Medulla oblongata (tissue), 1 donor: ENCODE measurements around the gene PTPRD.

ENCODE experiments used
- DNase-seq: peaks from one replicate; pipeline ENCODE4 v3.0.0-alpha.2; 2015; ENCODE audit errors: extremely low spot score

PTPRD gene

DNA sequence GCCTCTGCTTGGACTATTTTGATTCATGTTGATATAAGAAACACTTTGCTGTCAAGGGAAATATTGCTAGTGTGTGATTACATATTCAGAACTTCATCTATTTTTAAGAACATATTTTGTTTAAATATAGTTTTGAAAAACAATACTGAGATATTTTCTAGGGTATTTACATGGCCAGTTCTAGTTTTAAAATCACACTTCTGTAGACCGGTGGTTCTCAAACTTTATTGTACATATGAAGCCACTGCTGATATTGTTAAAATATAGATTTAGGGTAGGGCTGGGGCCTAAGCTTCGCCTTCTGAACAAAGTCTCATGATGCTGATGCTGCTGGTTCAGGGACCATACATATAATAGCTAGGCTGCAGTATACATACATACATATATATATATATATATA, 1000.0 kb downstream of the PTPRD start:
- DNase-seq: no peak

DNA sequence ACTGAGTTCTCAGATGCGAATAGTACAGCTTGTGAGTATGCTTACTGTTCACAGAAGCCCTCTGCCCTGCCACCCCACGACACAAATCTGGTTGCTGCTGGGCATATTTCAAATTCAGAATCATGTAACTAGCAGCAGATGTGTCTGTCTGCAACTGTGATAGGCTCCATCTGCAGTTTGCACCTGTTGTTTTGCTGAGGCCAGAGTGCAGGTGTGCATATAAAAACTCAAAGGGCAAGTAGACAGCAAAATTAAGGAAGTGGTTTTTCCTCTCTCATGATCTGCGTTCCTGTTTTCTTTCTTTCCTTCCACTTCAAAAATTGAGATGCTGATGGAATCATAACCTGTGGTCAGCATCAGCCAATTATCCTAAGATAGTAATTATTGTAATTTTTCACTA, 1000.5 kb downstream of the PTPRD start:
- DNase-seq: no peak

GRCh38 chr9:9605681-9606080, 1007.1 kb downstream of the PTPRD start:
- DNase-seq: no peak

DNA sequence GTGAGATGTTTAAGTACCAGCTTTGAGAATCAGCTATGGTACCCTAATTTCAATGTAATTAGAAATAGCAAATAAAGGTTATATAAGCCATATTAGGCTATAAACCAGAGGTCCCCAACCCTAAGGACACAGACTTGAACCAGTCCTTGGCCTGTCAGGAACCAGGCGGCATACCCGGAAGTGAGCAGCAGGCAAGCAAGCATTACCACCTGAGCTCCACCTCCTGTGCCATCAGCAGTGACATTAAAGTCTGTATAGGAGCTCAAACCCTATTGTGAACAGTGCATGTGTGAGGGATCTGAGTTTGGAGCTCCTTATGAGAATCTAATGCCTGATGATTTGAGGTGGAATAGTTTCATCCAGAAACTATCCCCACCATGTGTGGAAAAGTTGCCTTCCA, 1009.5 kb downstream of the PTPRD start:
- DNase-seq: no peak

DNA sequence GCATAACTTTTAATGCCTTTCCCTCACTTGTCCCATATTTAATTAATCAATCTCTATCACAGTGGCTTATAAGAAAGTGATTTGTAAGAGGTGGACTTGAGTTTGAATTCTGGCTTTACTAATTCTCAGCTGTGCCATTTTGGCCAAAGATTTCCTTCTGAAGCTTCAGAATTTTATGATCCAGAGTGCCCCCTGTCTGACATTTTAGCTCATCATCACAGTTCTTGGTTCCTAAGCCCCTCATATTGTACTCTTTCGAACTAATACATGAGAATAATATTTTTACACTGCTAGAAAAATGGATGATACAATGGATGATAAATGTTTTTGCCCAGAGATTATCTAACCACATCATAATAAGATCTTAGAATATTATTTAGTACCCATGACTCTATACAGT, 1014.1 kb downstream of the PTPRD start:
- no peak for DNase-seq

DNA sequence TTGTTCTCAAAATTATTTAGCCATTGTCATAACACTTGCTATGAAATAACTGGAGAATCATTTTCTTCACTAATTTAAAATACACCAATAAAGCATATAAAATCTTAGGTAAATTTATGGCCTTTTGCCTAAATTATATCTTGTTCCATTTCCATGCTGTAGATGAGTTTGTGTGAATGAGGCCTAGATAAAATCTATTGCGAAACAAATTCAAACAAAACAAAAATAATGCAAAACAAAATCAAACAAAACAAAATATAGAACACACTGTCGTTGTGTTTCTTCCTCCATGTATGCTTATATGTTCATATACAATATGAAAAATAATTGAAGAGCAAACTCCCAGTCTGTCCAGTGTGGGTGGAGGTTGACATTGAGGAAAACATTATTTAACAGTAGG, 1020.7 kb downstream of the PTPRD start:
- no peak for DNase-seq

GRCh38 chr9:9585920-9586319, 1026.9 kb downstream of the PTPRD start:
- DNase-seq: no peak

- no peak for DNase-seq
These were observed 1038.7 kb downstream of the PTPRD start for GRCh38 chr9:9574080-9574479.

DNA sequence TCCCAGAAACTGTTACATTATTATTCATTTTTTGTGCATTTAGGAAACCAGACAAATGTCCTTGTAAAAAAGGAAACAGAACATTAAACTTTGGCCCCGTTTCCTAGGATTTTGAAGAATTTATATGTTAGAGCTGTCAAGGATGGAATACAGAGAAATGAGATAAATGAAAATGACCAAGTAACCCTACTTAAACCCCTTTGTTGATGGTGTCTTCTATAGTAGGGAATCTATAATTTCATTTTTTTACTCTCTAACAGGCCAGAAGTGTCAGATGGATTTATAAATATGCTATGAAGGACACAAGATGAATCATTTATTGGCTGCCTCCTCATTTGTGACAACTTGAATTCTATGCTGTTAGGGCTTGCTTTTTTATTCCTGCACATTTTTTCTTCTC, 1047.1 kb downstream of the PTPRD start:
- no peak for DNase-seq

DNA sequence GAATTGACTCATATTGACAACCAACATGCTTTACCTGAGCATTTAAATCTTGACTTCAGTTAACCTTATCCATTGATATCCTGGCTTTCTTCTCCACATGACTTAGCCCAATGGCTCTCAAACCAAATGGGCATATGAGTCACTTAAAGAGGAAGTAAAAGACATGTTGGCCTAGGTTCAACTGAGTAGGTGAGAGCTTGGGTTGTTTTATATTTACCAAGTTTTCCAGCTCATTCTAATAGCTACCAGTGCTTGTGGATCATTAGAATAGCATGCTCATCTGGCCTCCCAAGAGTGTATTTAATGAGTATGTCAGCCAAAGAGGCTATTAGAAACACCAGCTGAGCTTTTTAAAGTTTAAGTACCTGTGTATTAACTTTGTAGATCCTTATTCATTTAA, 1049.0 kb downstream of the PTPRD start:
- DNase-seq: no peak

- no peak for DNase-seq
These were observed 1052.3 kb downstream of the PTPRD start for GRCh38 chr9:9560382-9561035.

DNA sequence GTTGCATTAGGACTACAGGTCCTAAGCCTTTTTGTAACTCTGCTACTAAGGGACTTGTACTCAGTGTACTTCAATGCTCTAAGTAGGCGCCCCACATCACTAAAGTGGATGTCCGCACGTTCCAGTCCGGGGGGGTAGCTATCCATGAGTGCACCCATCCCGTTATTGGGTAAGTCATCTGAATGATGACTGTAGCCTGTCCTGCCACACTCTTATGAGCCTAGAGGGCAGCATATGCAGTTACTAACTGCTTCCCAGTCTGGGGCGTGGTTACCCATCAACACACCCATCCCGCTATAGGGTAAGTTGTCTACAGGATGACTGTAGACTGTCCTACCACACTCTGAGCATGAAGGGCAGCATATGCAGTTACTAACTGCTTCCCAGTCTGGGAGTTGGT, 1053.9 kb downstream of the PTPRD start:
- no peak for DNase-seq

DNA sequence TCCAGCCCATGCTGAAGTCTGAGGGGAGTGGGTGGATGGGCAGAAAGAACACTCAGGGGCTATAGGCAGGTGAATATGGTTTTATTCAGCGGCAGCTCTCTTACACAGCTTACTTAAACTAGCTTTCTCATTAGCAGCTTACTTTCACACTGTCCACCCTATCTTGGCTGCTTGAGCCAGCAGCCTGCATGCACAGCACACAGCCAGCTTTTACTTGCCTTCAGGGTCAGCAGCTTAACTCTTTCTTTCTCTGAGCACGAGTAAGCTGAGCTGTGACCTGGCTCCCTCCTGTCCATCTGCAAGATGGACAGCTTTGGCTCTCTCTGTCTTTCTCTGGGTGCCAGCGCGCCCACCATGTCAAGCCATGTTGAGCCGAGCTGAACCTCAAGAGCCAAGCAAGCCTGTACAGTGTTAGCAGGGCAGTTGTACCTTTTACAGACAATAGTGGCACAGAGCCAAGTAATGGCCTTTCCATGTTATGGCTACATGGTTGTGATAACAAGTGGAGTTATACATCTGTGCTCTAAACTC, 1054.9 kb downstream of the PTPRD start:
- DNase-seq: no peak

DNA sequence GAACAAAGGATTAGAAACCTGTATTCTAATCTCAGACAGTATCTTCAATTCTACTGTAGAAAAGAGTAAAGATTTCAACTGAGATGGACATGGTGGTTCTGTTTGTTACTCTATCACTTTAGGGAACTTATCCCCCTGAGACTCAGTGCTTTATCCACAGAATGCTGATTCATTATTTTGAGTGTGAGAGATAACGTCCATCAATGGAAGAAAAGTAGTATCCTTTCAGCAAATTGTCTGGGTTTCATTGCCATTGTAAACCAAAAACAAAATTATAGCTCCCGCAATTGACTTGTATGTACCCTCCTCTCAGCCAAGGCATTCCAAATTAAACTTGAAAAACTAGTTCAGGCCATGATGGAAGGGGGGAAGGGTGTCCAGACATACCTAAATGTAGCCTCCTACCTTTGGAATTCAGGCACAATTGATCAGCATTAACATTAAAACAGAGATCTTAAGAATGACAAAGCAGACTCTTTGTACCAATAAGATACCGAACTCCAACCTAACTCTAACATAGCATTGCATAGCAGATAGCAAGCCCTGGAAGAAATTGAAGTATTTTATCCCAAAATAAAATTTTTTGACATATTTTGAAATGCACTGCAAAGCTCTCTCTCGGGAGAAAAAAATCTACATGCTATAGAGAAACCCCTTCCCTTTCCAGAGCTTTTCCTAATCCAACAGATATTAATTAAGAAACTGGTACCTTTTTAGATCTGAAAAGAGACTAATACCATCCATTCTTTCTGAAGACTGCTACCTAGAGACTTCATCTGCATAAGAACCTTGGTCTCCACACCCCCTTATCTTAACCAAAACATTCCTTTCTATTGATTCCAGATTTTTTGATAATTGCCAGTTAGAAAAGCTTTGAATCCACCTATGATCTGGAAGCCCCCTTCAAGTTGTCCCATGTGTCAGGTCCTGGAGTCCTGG, 1055.7 kb downstream of the PTPRD start:
- DNase-seq: no peak

DNA sequence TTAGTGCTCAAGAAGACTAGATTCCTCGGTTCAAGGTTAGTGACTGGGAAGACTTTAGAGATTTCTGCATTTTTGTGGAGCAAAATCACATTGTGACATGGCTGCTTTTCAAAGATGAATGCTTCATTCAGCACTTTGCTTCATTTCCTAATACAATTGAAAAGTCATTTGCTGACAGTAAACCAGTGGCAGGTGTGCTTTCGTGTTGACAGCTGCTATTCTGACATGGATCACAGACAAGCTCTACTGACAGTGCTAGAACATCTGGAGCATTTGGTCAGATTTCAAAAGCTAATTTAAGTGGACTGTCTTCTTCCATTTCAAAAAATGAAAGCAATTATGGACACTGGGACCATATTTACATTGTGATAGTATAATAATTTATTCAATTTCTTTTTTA, 1060.1 kb downstream of the PTPRD start:
- no peak for DNase-seq

- no peak for DNase-seq
These were observed 1074.0 kb downstream of the PTPRD start for GRCh38 chr9:9538766-9539165.

GRCh38 chr9:9538356-9538755, 1074.4 kb downstream of the PTPRD start:
- no peak for DNase-seq

DNA sequence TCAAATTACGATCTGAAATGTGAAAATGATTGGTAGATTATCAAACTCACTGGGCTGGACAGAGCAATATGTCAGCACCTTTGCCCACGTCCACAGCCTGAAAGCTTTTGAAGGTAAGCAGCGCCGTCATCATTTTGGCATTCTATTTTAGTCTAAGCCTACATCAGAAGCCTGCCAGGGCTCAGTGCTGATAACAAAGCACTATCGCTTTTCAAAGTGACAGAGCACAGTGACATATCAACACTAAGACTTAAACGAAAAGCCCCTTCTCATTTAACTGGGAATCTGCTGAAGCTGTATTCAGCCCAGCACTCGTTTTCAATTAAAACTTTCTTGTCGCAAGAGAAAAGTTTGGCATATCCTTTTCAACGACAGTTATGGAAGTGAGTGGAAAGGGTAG, 1076.3 kb downstream of the PTPRD start:
- DNase-seq: no peak

DNA sequence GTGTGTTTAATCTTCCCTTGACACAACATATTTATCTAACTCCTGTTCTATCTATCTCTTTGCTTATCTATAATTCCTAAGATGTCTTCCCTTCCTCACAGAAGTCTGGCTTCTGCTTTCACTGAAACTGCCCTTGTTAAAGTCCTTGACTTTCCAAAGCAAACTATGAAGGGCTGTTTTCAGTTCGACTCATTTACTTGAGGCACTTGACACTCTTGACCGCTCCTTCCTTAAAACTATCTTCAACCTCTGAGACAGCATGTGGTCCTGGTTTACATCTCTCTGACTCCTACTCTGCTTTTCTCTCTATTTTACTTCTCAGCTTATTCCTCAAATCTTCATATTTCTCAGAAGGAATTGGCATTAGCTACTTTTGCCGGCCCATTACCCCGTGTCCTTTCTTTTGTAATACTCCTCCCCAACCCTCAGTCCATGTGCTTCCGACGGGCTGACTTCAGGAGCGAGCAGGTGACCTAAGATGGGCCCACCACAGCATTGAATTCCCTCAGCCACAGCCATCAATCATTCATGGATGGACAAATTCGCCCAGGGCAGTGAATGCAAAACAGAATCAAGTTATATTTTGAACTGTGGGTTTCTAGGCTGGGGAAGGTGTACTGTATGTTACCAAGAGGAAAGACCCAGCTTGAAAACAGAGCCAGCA, 1089.2 kb downstream of the PTPRD start:
- DNase-seq: no peak

- DNase-seq: no peak
These were observed 1090.4 kb downstream of the PTPRD start for GRCh38 chr9:9522406-9522805.

- no peak for DNase-seq
These were observed 1091.6 kb downstream of the PTPRD start for GRCh38 chr9:9521033-9521779.

DNA sequence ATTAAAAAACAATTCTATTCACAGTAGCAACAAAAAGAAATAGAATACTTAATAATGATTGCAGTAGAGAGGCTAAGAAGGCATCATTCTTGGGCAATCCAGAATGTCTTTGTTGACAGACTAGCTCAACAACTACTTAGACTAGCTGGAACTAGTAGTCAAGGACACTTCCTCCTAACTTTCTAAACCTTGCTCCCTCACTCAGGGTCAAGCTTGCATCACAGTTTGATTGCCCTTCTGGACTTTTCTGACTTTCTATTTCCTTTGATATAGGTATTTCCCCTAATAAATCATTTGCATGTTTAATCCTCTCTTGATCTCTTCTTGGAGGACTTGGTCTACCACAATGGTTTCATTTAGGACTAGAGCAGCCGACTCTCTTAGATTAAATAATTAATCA, 1107.9 kb downstream of the PTPRD start:
- DNase-seq: no peak
